PC-3 (cell line): Measurements from ENCODE around the gene COL12A1.

Experiments used
- CTCF ChIP-seq: fragments of 300-600 bp; sonication (generic); conservative IDR thresholded peaks from 2 replicates; pipeline ENCODE4 v1.5.1; 2017; ENCODE audit warnings: antibody characterized with exemption, low read depth, mild to moderate bottlenecking, low read length
- EZH2 ChIP-seq: fragments of 300-600 bp; sonication (generic); IDR thresholded peaks from one replicate; pipeline ENCODE4 v1.6.1; 2017; ENCODE audit warnings: antibody characterized with exemption, mild to moderate bottlenecking, low read length; ENCODE audit not compliant: unreplicated experiment
- EZH2phosphoT487 ChIP-seq: fragments of 300-600 bp; sonication (generic); IDR thresholded peaks from 2 replicates; pipeline ENCODE4 v1.6.1; 2018; ENCODE audit warnings: mild to moderate bottlenecking, antibody characterized with exemption, low read length, borderline replicate concordance

GRCh38 chr6:75084018-75084417, 121.8 kb downstream of the COL12A1 start:
- no peak for TF ChIP-seq CTCF
- no peak for TF ChIP-seq EZH2phosphoT487
- no peak for TF ChIP-seq EZH2
